Keratinocyte (primary cell): Measurements from ENCODE around the gene CCDC33.

ENCODE experiments used
- EZH2 ChIP-seq: IDR thresholded peaks from one replicate; pipeline ENCODE4 v1.6.1; 2012; ENCODE audit warnings: inconsistent platforms, mild to moderate bottlenecking, low read length, moderate library complexity
- TF ChIP-seq, protein P1 (sequence below), 3 experiments: IDR thresholded peaks in 1 of 3; conservative IDR thresholded peaks in 1 of 3; optimal IDR thresholded peaks in 1 of 3; 2 replicates in 2 of 3; 3 replicates in 1 of 3; pipeline versions ENCODE3 to v1.5.1; 2011; ENCODE audit warnings: low read length in 3 of 3, mild to moderate bottlenecking in 3 of 3, moderate library complexity in 2 of 3, control low read depth in 1 of 3, inconsistent platforms in 1 of 3; ENCODE audit not compliant: insufficient read depth in 2 of 3; ENCODE audit errors: extremely low read depth in 1 of 3

DNA sequence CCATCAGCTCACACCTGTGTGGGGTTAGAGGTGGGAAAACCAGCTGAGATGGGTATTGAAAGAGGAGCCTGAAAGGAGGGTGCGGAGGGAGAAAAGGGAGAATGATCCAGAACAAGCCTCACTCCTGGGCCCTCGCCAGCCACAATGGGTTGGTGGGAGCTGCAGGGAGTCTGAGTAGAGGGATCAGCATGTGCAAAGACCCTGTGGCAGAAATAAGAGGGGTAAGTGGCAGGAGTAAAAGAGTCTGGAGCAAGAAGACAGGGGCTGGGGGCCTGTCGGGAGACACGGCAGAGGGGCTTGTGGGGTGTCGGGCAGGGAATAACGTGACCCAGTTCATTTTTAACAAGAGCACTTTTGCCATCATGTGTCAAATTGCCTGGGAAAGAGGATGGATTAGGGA, 34.0 kb downstream of the CCDC33 start:
- TF ChIP-seq, protein P1, sequence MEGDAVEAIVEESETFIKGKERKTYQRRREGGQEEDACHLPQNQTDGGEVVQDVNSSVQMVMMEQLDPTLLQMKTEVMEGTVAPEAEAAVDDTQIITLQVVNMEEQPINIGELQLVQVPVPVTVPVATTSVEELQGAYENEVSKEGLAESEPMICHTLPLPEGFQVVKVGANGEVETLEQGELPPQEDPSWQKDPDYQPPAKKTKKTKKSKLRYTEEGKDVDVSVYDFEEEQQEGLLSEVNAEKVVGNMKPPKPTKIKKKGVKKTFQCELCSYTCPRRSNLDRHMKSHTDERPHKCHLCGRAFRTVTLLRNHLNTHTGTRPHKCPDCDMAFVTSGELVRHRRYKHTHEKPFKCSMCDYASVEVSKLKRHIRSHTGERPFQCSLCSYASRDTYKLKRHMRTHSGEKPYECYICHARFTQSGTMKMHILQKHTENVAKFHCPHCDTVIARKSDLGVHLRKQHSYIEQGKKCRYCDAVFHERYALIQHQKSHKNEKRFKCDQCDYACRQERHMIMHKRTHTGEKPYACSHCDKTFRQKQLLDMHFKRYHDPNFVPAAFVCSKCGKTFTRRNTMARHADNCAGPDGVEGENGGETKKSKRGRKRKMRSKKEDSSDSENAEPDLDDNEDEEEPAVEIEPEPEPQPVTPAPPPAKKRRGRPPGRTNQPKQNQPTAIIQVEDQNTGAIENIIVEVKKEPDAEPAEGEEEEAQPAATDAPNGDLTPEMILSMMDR (optimal IDR thresholded peaks at IDR 0.05 in 1 of 3, IDR thresholded peaks at IDR 0.05 in 1 of 3, conservative IDR thresholded peaks at IDR 0.05 in 1 of 3; ENCODE audit: extremely low read depth in 1 of 3, insufficient read depth in 2 of 3, low read length in 3 of 3) = no peak
- no peak for TF ChIP-seq EZH2
